Peyer's patch (tissue), 4 donors: ENCODE results near the gene POLDIP2. TPM values are rescaled to one million over a fixed set of nuclear protein-coding genes. Genes with fewer than 3 reads are reported as not detected.

Experiments used
- DNase-seq, 3 donors: peaks; one replicate each; pipeline ENCODE4 v3.0.0-alpha.2; 2017 to 2019
- H3K27ac ChIP-seq, 4 donors: fragments of 200-600 bp; sonication (generic); one replicate each; pipeline ENCODE4 v1.5.1; 2016 to 2019
- H3K27me3 ChIP-seq, 2 donors: fragments of 200-600 bp; sonication (generic); one replicate each; pipeline ENCODE4 v1.5.1; 2019
- H3K36me3 ChIP-seq, 3 donors: fragments of 200-600 bp; sonication (generic); one replicate each; pipeline ENCODE4 v1.5.1; 2016 to 2019
- H3K4me1 ChIP-seq, 4 donors: fragments of 200-600 bp; sonication (generic); one replicate each; pipeline ENCODE4 v1.5.1; 2016 to 2019
- H3K4me3 ChIP-seq, 4 donors: fragments of 200-600 bp; sonication (generic); 1 replicate in 3 of 4; 2 replicates in 1 of 4; pipeline ENCODE4 v1.5.1; 2016 to 2019; ENCODE audit warnings: mild to moderate bottlenecking in 1 of 4
- H3K9me3 ChIP-seq, 4 donors: fragments of 200-600 bp; sonication (generic); one replicate each; pipeline ENCODE4 v1.5.1; 2016 to 2019; ENCODE audit warnings: mild to moderate bottlenecking in 1 of 4
- POLR2A ChIP-seq, 2 donors: fragments of 450-650 bp; IDR thresholded peaks; one replicate each; pipeline ENCODE4 v1.5.1; 2017; ENCODE audit warnings: antibody characterized with exemption in 2 of 2, mild to moderate bottlenecking in 2 of 2, moderate library complexity in 2 of 2
- total RNA-seq, 4 donors: library from RNA; depleted of rRNA; stranded (reverse); fragments of >200 nt; gene quantifications; one replicate each; pipeline ENCODE4 v1.1.0, GENCODE V29; 2016
- TF ChIP-seq, protein P1 (sequence below), 6 experiments: fragments of 450-650 bp in 4 of 6; fragments of 200-600 bp in 2 of 6; sonication (generic) in 1 of 6; IDR thresholded peaks; one replicate each; pipeline ENCODE4 v1.5.1; 2017 to 2019; ENCODE audit warnings: antibody characterized with exemption in 6 of 6, mild to moderate bottlenecking in 3 of 6, moderate library complexity in 1 of 6

The POLDIP2 gene
- total RNA-seq, 4 donors from 2014 or later: 49.5 to 87.2 (median 79.0) TPM

GRCh38 chr17:28368915-28369683 lies 11.8 kb upstream of the POLDIP2 start:
- Histone ChIP-seq H3K4me1 (peaks cover 0 to 33% (median 3%) of the 10 kb centered on the region in 4 donors), H3K27ac (no peak overlapping the region), H3K9me3 (no peaks in the 10 kb centered on the region), H3K4me3 (peak overlapping the region in 1 of 4 donors; percentile 26), H3K27me3 (no peaks in the 10 kb centered on the region), H3K36me3 (peaks cover 0 to 5% (median 0%) of the 10 kb centered on the region in 3 donors)
- DNase-seq: peak in 1 of 3 donors; percentile 42
- TF ChIP-seq, protein P1, sequence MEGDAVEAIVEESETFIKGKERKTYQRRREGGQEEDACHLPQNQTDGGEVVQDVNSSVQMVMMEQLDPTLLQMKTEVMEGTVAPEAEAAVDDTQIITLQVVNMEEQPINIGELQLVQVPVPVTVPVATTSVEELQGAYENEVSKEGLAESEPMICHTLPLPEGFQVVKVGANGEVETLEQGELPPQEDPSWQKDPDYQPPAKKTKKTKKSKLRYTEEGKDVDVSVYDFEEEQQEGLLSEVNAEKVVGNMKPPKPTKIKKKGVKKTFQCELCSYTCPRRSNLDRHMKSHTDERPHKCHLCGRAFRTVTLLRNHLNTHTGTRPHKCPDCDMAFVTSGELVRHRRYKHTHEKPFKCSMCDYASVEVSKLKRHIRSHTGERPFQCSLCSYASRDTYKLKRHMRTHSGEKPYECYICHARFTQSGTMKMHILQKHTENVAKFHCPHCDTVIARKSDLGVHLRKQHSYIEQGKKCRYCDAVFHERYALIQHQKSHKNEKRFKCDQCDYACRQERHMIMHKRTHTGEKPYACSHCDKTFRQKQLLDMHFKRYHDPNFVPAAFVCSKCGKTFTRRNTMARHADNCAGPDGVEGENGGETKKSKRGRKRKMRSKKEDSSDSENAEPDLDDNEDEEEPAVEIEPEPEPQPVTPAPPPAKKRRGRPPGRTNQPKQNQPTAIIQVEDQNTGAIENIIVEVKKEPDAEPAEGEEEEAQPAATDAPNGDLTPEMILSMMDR (IDR thresholded peaks at IDR 0.05): no peak
- no peak for TF ChIP-seq POLR2A (IDR thresholded peaks at IDR 0.05)

- peak in 1 of 3 donors; percentile 35 for DNase-seq
- Histone ChIP-seq H3K4me1 (peaks cover 0 to 33% (median 3%) of the 10 kb centered on the region in 4 donors), H3K9me3 (no peaks in the 10 kb centered on the region), H3K27me3 (no peaks in the 10 kb centered on the region), H3K27ac (no peak overlapping the region), H3K36me3 (peaks cover 0 to 11% (median 0%) of the 10 kb centered on the region in 3 donors), H3K4me3 (no peak overlapping the region)
- TF ChIP-seq, protein P1 (IDR thresholded peaks at IDR 0.05): no peak
- no peak for TF ChIP-seq POLR2A (IDR thresholded peaks at IDR 0.05)
Measured at GRCh38 chr17:28368306-28368831, 11.0 kb upstream of the POLDIP2 start.

DNA sequence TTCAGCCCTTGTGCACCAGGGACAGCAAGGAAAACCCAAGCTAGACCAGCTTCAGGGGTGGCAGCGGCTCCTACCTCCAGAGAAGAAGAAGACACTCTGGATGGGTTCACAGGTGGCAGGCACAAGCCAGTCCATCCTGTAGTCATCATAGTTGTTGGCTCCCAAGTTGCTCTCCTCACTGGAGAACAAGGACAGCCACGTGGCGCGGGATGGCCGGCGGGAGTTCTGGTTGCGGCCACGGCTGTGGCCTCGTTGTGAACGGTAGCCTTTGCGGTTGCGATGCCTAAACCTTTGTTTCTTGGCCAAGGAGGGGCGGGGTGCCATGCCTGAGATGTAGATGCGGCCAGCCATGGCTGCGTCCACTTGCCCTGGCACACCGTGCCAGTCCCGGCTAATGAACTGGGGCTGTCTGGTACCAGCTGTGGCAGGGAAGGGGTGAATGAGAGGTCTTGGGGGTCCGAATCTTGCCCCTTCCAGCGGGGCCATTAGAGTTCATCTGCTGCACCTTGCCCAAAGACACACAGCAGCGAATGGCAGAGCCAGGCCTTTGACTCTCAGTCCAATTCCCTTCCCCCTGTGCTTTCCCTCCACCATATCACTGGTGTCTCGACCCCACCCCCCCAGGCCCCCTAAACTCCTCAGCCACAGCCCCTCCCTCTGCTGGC lies 10.4 kb upstream of the POLDIP2 start:
- H3K27me3 ChIP-seq: no peaks in the 10 kb centered on the region
- no peak overlapping the region for H3K27ac ChIP-seq
- H3K36me3 ChIP-seq: peaks cover 0 to 17% (median 0%) of the 10 kb centered on the region in 3 donors
- peak in 1 of 3 donors; percentile 36 for DNase-seq
- peaks cover 0 to 28% (median 3%) of the 10 kb centered on the region in 4 donors for H3K4me1 ChIP-seq
- H3K9me3 ChIP-seq: no peaks in the 10 kb centered on the region
- TF ChIP-seq, protein P1 (IDR thresholded peaks at IDR 0.05): no peak
- no peak for TF ChIP-seq POLR2A (IDR thresholded peaks at IDR 0.05)
- H3K4me3 ChIP-seq: no peak overlapping the region

- peak in 1 of 3 donors; percentile 25 for DNase-seq
- no peaks in the 10 kb centered on the region for H3K27me3 ChIP-seq
- H3K9me3 ChIP-seq: no peaks in the 10 kb centered on the region
- H3K4me1 ChIP-seq: peaks cover 0 to 17% (median 0%) of the 10 kb centered on the region in 4 donors
- no peak for TF ChIP-seq POLR2A (IDR thresholded peaks at IDR 0.05)
- TF ChIP-seq, protein P1 (IDR thresholded peaks at IDR 0.05): no peak
- peaks cover 0 to 29% (median 0%) of the 10 kb centered on the region in 3 donors for H3K36me3 ChIP-seq
- no peak overlapping the region for H3K4me3 ChIP-seq
- no peak overlapping the region for H3K27ac ChIP-seq
Measured at GRCh38 chr17:28366605-28367004, 9.3 kb upstream of the POLDIP2 start.

GRCh38 chr17:28365487-28365886 lies 8.2 kb upstream of the POLDIP2 start:
- no peak for DNase-seq
- no peak for TF ChIP-seq POLR2A (IDR thresholded peaks at IDR 0.05)
- TF ChIP-seq, protein P1 (IDR thresholded peaks at IDR 0.05): no peak
- H3K36me3 ChIP-seq: peaks cover 0 to 40% (median 5%) of the 10 kb centered on the region in 3 donors

More at GRCh38 chr17:28365487-28365886, 8.2 kb upstream of the POLDIP2 start:
- Histone ChIP-seq H3K9me3 (no peaks in the 10 kb centered on the region), H3K4me3 (no peak overlapping the region), H3K27ac (no peak overlapping the region), H3K27me3 (no peaks in the 10 kb centered on the region), H3K4me1 (peaks cover 0 to 6% (median 0%) of the 10 kb centered on the region in 4 donors)
